Activated T-helper 17 cell treated with anti-CD3 and anti-CD28 coated beads, Interleukin-2, amount 50 U/mL, for 72 hours (primary cell): ENCODE results near the gene DHRS3. TPM values are rescaled to one million over a fixed set of nuclear protein-coding genes. Genes with fewer than 3 reads are reported as not detected.

Experiments
- ATAC-seq: fragments of 150-1000 bp; cut with Tn5 transposase; replicated peaks from 2 replicates; pipeline ENCODE4 v1.10.0; 2021; ENCODE audit warnings: mild to moderate bottlenecking, moderate library complexity
- H3K27ac Mint-ChIP-seq: one replicate; pipeline ENCODE4 v1.8.0; 2022; ENCODE audit warnings: mixed read lengths
- H3K27me3 Mint-ChIP-seq: one replicate; pipeline ENCODE4 v1.8.0; 2022; ENCODE audit warnings: mixed read lengths
- H3K36me3 Mint-ChIP-seq: one replicate; pipeline ENCODE4 v1.8.0; 2022; ENCODE audit warnings: low read depth, mild to moderate bottlenecking, mixed read lengths
- H3K4me1 Mint-ChIP-seq: one replicate; pipeline ENCODE4 v1.8.0; 2022; ENCODE audit warnings: mixed read lengths
- H3K4me3 Mint-ChIP-seq: one replicate; pipeline ENCODE4 v1.8.0; 2022; ENCODE audit warnings: mild to moderate bottlenecking, mixed read lengths
- H3K9me3 Mint-ChIP-seq: one replicate; pipeline ENCODE4 v1.8.0; 2022; ENCODE audit warnings: mixed read lengths
- total RNA-seq, 2 donors: library from RNA; stranded (reverse); gene quantifications; one replicate each; pipeline ENCODE4 v1.2.3, GENCODE V29; 2022

The DHRS3 gene
- total RNA-seq, 2 donors from 2014 or later, result 15.9 to 97.8 TPM

GRCh38 chr1:12591267-12591938, 26.6 kb downstream of the DHRS3 start:
- Mint-ChIP-seq H3K9me3 (no peaks in the 10 kb centered on the region), H3K27ac (no peak overlapping the region), H3K36me3 (peaks cover 25% of the 10 kb centered on the region), H3K4me3 (no peak overlapping the region), H3K4me1 (peaks cover 24% of the 10 kb centered on the region), H3K27me3 (no peaks in the 10 kb centered on the region)
- ATAC-seq, result no peak

GRCh38 chr1:12588695-12589094, 29.3 kb downstream of the DHRS3 start:
- Mint-ChIP-seq H3K27me3 (no peaks in the 10 kb centered on the region), H3K27ac (no peak overlapping the region), H3K36me3 (peaks cover 17% of the 10 kb centered on the region), H3K4me1 (peaks cover 17% of the 10 kb centered on the region), H3K9me3 (no peaks in the 10 kb centered on the region), H3K4me3 (no peak overlapping the region)
- ATAC-seq, result no peak

- H3K27me3 Mint-ChIP-seq, result no peaks in the 10 kb centered on the region
- peaks cover 12% of the 10 kb centered on the region for H3K36me3 Mint-ChIP-seq
- H3K4me3 Mint-ChIP-seq, result no peak overlapping the region
- no peak overlapping the region for H3K27ac Mint-ChIP-seq
- peak; percentile 60 for ATAC-seq
- no peaks in the 10 kb centered on the region for H3K9me3 Mint-ChIP-seq
- H3K4me1 Mint-ChIP-seq, result peaks cover 17% of the 10 kb centered on the region
These were observed 29.9 kb downstream of the DHRS3 start for GRCh38 chr1:12587981-12588640.

GRCh38 chr1:12585951-12586942, 31.8 kb downstream of the DHRS3 start:
- H3K27ac Mint-ChIP-seq, result no peak overlapping the region
- H3K36me3 Mint-ChIP-seq, result no peaks in the 10 kb centered on the region
- peaks cover 13% of the 10 kb centered on the region for H3K4me1 Mint-ChIP-seq

GRCh38 chr1:12585536-12585935, 32.5 kb downstream of the DHRS3 start:
- H3K27me3 Mint-ChIP-seq, result no peaks in the 10 kb centered on the region
- no peak for ATAC-seq
- H3K9me3 Mint-ChIP-seq, result no peaks in the 10 kb centered on the region
- H3K27ac Mint-ChIP-seq, result no peak overlapping the region
- H3K4me3 Mint-ChIP-seq, result no peak overlapping the region
- peaks cover 13% of the 10 kb centered on the region for H3K4me1 Mint-ChIP-seq
- H3K36me3 Mint-ChIP-seq, result peaks cover 2% of the 10 kb centered on the region

More at GRCh38 chr1:12585951-12586942, 31.8 kb downstream of the DHRS3 start:
- Mint-ChIP-seq H3K27me3 (no peaks in the 10 kb centered on the region), H3K4me3 (no peak overlapping the region), H3K9me3 (no peaks in the 10 kb centered on the region)
- no peak for ATAC-seq

- H3K9me3 Mint-ChIP-seq, result no peaks in the 10 kb centered on the region
- no peaks in the 10 kb centered on the region for H3K27me3 Mint-ChIP-seq
- H3K4me3 Mint-ChIP-seq, result no peak overlapping the region
- H3K36me3 Mint-ChIP-seq, result peaks cover 7% of the 10 kb centered on the region
- H3K27ac Mint-ChIP-seq, result no peak overlapping the region
- peaks cover 13% of the 10 kb centered on the region for H3K4me1 Mint-ChIP-seq
- no peak for ATAC-seq
These were observed 33.0 kb downstream of the DHRS3 start for GRCh38 chr1:12584900-12585525.

- Mint-ChIP-seq H3K27me3 (no peaks in the 10 kb centered on the region), H3K27ac (peak overlapping the region; percentile 27), H3K4me1 (peaks cover 13% of the 10 kb centered on the region), H3K36me3 (peaks cover 22% of the 10 kb centered on the region), H3K4me3 (no peak overlapping the region), H3K9me3 (no peaks in the 10 kb centered on the region)
- ATAC-seq, result no peak
These were observed 34.5 kb downstream of the DHRS3 start for GRCh38 chr1:12583484-12583883.

GRCh38 chr1:12582649-12583048, 35.4 kb downstream of the DHRS3 start:
- Mint-ChIP-seq H3K27me3 (no peaks in the 10 kb centered on the region), H3K27ac (no peak overlapping the region), H3K4me1 (peaks cover 7% of the 10 kb centered on the region), H3K36me3 (peaks cover 30% of the 10 kb centered on the region), H3K9me3 (no peaks in the 10 kb centered on the region), H3K4me3 (no peak overlapping the region)
- ATAC-seq, result no peak

- Mint-ChIP-seq H3K27ac (no peak overlapping the region), H3K4me3 (no peak overlapping the region), H3K9me3 (no peaks in the 10 kb centered on the region), H3K27me3 (no peaks in the 10 kb centered on the region), H3K4me1 (peaks cover 7% of the 10 kb centered on the region), H3K36me3 (peaks cover 43% of the 10 kb centered on the region)
- ATAC-seq, result no peak
These were observed 36.8 kb downstream of the DHRS3 start for GRCh38 chr1:12581179-12581578.

- Mint-ChIP-seq H3K27me3 (no peaks in the 10 kb centered on the region), H3K4me1 (peaks cover 7% of the 10 kb centered on the region), H3K36me3 (peaks cover 46% of the 10 kb centered on the region), H3K9me3 (no peaks in the 10 kb centered on the region), H3K4me3 (no peak overlapping the region), H3K27ac (no peak overlapping the region)
- no peak for ATAC-seq
These were observed 37.7 kb downstream of the DHRS3 start for GRCh38 chr1:12580054-12580887.

- Mint-ChIP-seq H3K36me3 (peaks cover 55% of the 10 kb centered on the region), H3K9me3 (no peaks in the 10 kb centered on the region), H3K4me3 (no peak overlapping the region), H3K4me1 (peaks cover 7% of the 10 kb centered on the region), H3K27ac (no peak overlapping the region), H3K27me3 (no peaks in the 10 kb centered on the region)
- ATAC-seq, result no peak
These were observed 39.1 kb downstream of the DHRS3 start for GRCh38 chr1:12578860-12579422.

GRCh38 chr1:12577020-12577419, 41.0 kb downstream of the DHRS3 start:
- Mint-ChIP-seq H3K36me3 (peaks cover 74% of the 10 kb centered on the region), H3K9me3 (no peaks in the 10 kb centered on the region), H3K27ac (no peak overlapping the region), H3K27me3 (no peaks in the 10 kb centered on the region), H3K4me1 (no peaks in the 10 kb centered on the region), H3K4me3 (no peak overlapping the region)
- no peak for ATAC-seq

- Mint-ChIP-seq H3K4me3 (no peak overlapping the region), H3K36me3 (peaks cover 80% of the 10 kb centered on the region), H3K9me3 (no peaks in the 10 kb centered on the region), H3K27ac (no peak overlapping the region), H3K4me1 (no peaks in the 10 kb centered on the region), H3K27me3 (no peaks in the 10 kb centered on the region)
- no peak for ATAC-seq
These were observed 43.3 kb downstream of the DHRS3 start for GRCh38 chr1:12574757-12575139.
